Muscle of leg (tissue), 11 donors: ENCODE measurements around the gene EPHA1. TPM values are rescaled to one million over a fixed set of nuclear protein-coding genes. Genes with fewer than 3 reads are reported as not detected.

Experiments
- DNase-seq: peaks from one replicate; pipeline ENCODE4 v3.0.0; 2013
- H3K27ac ChIP-seq: one replicate; pipeline ENCODE4 v1.5.1; 2013; ENCODE audit warnings: mild to moderate bottlenecking, low read length, control low read depth
- H3K27me3 ChIP-seq: one replicate; pipeline ENCODE4 v1.6.1; 2013; ENCODE audit warnings: low read length; ENCODE audit not compliant: control insufficient read depth, insufficient read depth
- H3K36me3 ChIP-seq: one replicate; pipeline ENCODE4 v1.6.1; 2013; ENCODE audit warnings: low read length; ENCODE audit not compliant: control insufficient read depth, insufficient read depth
- H3K4me1 ChIP-seq: one replicate; pipeline ENCODE4 v1.6.1; 2013; ENCODE audit warnings: low read length; ENCODE audit not compliant: control insufficient read depth, insufficient read depth
- H3K4me3 ChIP-seq: one replicate; pipeline ENCODE4 v1.5.1; 2013; ENCODE audit warnings: low read length, control low read depth
- H3K9me3 ChIP-seq: replicated peaks from 2 replicates; pipeline ENCODE4 v1.6.1; 2013; ENCODE audit warnings: low read depth, low read length; ENCODE audit not compliant: control insufficient read depth
- WGBS: methylation state at CpG from one replicate; pipeline ENCODE4 v1.1.5; 2013; ENCODE audit warnings: missing lambda C conversion rate; ENCODE audit not compliant: insufficient coverage; 5-methylcytosine and 5-hydroxymethylcytosine counted together
- polyA plus RNA-seq, 8 donors: library from polyadenylated mRNA; unstranded; fragments of 120-200 nt; gene quantifications; one replicate each; pipeline versions ENCODE4 v1.2.1 to v1.2.3, GENCODE V29; 2013; ENCODE audit warnings: inconsistent platforms in 1 of 8, low replicate concordance in 1 of 8; ENCODE audit not compliant: insufficient read length in 8 of 8, insufficient read depth in 1 of 8
- total RNA-seq: library from RNA; stranded (reverse); fragments of 120-200 nt; gene quantifications from one replicate; pipeline ENCODE4 v1.2.4, GENCODE V29; 2013

EPHA1 gene
- total and polyA plus RNA-seq, 9 donors: 2.1 to 6.1 (median 4.4) TPM; not detected in 1

GRCh38 chr7:143390104-143390772 is 18.4 kb downstream of the EPHA1 start:
- no peak for DNase-seq
- peaks cover 73% of the 10 kb centered on the region for H3K36me3 ChIP-seq
- H3K4me1 ChIP-seq: peaks cover 78% of the 10 kb centered on the region
- no peaks in the 10 kb centered on the region for H3K27me3 ChIP-seq
- H3K4me3 ChIP-seq: no peak overlapping the region
- H3K27ac ChIP-seq: no peak overlapping the region
- H3K9me3 ChIP-seq: no peaks in the 10 kb centered on the region
- 86% methylated on average over 8 of the region's 10 CpGs for WGBS

GRCh38 chr7:143389316-143390103 is 19.1 kb downstream of the EPHA1 start:
- Histone ChIP-seq H3K36me3 (peaks cover 79% of the 10 kb centered on the region), H3K4me1 (peaks cover 79% of the 10 kb centered on the region), H3K9me3 (no peaks in the 10 kb centered on the region), H3K27ac (no peak overlapping the region), H3K4me3 (no peak overlapping the region), H3K27me3 (no peaks in the 10 kb centered on the region)
- no peak for DNase-seq
- 85% methylated on average over 14 of the region's 15 CpGs for WGBS

GRCh38 chr7:143388491-143389101 is 20.1 kb downstream of the EPHA1 start:
- 92% methylated on average over 28 of the region's 28 CpGs for WGBS
- DNase-seq: no peak
- Histone ChIP-seq H3K27me3 (no peaks in the 10 kb centered on the region), H3K4me3 (no peak overlapping the region), H3K36me3 (peaks cover 88% of the 10 kb centered on the region), H3K27ac (no peak overlapping the region), H3K4me1 (peaks cover 86% of the 10 kb centered on the region), H3K9me3 (no peaks in the 10 kb centered on the region)

DNA sequence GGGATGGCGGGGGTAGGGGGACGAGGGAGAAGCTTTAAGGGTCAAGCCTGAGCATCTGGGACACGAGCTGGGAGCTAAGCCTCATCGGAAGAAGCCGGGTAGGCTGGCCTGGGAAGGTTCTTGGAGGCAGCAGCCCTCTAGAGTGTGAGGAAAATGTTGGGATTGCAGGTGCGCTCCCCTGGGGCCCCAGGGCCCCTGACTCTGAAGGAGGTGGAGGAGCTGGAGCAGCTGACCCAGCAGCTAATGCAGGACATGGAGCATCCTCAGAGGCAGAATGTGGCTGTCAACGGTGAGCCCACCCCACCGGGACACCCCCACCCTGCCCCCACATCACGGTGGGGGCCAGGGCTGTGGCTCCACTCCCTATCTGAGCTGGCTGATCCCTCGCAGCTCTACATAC is 20.6 kb downstream of the EPHA1 start:
- peaks cover 90% of the 10 kb centered on the region for H3K36me3 ChIP-seq
- no peak overlapping the region for H3K27ac ChIP-seq
- no peak overlapping the region for H3K4me3 ChIP-seq
- no peaks in the 10 kb centered on the region for H3K9me3 ChIP-seq
- DNase-seq: peak; percentile 11
- H3K4me1 ChIP-seq: peaks cover 86% of the 10 kb centered on the region
- WGBS: 42% methylated on average over 9 of the region's 10 CpGs
- H3K27me3 ChIP-seq: no peaks in the 10 kb centered on the region

- Histone ChIP-seq H3K4me1 (peaks cover 87% of the 10 kb centered on the region), H3K36me3 (peaks cover 92% of the 10 kb centered on the region), H3K9me3 (no peaks in the 10 kb centered on the region), H3K27ac (no peak overlapping the region), H3K4me3 (no peak overlapping the region), H3K27me3 (no peaks in the 10 kb centered on the region)
- DNase-seq: no peak
- WGBS: 80% methylated on average over 18 of the region's 23 CpGs
These were observed 21.3 kb downstream of the EPHA1 start for GRCh38 chr7:143387156-143387975.

DNA sequence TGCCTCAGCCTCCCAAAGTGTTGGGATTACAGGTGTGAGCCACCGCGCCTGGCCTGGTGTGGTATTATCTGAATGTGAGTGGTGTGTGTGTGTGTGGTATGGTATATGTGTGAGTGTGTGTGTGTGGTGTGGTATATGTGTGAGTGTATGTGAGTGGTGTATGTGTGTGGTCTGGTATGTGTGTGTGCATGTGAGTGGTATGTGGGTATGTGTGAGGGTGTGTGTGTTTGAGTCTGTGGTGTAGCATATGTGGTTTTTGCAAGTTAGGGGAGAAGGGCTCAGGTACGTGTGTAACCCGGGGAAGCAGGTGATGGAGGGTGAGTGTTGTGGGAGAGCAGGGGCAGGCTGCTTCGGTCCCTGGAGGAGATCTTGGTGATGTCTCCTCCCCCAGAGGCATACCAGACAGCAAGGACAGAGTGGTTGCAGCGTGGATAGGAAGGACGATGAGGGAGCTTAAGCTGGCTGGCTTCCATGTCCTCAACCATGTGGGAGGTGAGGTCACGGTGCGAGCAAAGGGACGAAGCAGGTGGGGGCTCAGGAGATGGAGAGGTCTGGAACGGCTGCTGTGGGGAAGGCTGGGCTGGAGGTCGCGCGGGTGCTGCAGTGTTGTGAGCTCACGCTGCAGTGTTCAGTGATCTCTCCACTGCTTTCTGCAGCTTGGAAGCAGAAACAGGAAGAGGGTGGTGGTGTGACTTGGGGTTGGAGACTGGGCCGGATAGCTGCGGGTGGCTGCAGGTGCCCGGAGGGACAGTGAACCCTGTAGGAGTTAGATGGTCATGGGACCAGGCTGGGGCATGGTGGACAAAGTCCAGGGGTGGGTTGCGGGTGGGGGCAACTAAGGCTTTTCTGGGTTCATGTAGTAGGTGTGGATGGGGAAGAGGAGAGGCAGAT is 22.5 kb downstream of the EPHA1 start:
- peaks cover 78% of the 10 kb centered on the region for H3K4me1 ChIP-seq
- peak; percentile 65 for DNase-seq
- no peaks in the 10 kb centered on the region for H3K9me3 ChIP-seq
- peaks cover 85% of the 10 kb centered on the region for H3K36me3 ChIP-seq
- H3K27me3 ChIP-seq: no peaks in the 10 kb centered on the region
- H3K27ac ChIP-seq: peak overlapping the region; percentile 29
- H3K4me3 ChIP-seq: no peak overlapping the region
- 36% methylated on average over 19 of the region's 19 CpGs for WGBS

DNA sequence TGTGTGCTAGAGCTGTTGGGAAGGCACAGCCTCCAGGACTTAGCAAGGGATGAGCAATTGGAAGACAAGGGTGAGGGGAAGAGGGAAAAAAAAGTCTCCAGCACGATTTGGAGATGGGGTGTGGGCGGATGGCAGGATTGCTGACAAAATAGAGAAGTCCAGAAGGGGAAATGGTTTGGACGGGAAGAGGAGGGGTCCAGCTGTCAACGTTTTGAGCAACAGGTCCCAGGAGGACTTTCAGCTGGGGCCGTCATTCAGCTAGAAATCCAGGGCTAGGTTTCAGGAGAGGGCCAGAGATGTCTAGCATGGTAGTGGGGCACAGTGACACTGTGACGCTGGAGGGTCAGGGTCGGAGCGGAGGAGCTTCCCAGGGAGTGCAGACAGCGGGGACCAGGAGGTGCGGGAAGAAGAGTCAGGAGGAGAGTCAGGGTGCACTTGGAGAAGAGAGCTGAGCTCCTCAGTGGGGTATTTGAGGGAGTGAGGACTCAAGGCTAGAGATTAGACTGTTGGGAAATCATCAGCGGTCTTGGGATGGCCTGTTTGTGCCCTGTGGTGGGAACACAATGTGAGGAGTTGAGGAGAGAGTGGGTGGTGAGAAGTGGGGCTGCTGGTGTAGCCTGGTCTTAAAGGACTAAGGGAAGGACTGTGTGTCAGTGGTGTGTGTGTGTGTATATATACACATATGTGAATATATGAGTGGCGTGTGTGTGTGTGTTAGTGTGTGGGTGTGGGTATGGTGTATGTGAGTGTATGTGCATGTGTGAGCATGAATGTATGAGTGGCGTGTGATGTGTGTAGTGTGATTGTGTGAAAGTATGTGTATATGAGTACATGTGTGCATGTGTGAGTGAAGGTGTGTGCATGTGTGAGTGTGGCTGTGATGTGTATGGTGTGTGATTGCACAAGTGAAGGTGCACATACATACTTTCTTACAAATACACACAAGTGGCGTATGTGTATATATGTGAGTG is 23.7 kb downstream of the EPHA1 start:
- peak; percentile 76 for DNase-seq
- WGBS: 38% methylated on average over 12 of the region's 14 CpGs
- no peaks in the 10 kb centered on the region for H3K27me3 ChIP-seq
- H3K4me3 ChIP-seq: peak overlapping the region; percentile 36
- peaks cover 69% of the 10 kb centered on the region for H3K4me1 ChIP-seq
- H3K9me3 ChIP-seq: no peaks in the 10 kb centered on the region
- peak overlapping the region; percentile 77 for H3K27ac ChIP-seq
- H3K36me3 ChIP-seq: peaks cover 73% of the 10 kb centered on the region

GRCh38 chr7:143384148-143384547 is 24.5 kb downstream of the EPHA1 start:
- 59% methylated on average over 5 of the region's 5 CpGs for WGBS
- H3K36me3 ChIP-seq: peaks cover 65% of the 10 kb centered on the region
- H3K9me3 ChIP-seq: no peaks in the 10 kb centered on the region
- no peaks in the 10 kb centered on the region for H3K27me3 ChIP-seq
- peak; percentile 16 for DNase-seq
- H3K27ac ChIP-seq: peak overlapping the region; percentile 29
- peak overlapping the region; percentile 36 for H3K4me3 ChIP-seq
- H3K4me1 ChIP-seq: peaks cover 74% of the 10 kb centered on the region
